WERI-Rb-1 (cell line): ENCODE results near the gene CCDC73.
"Not testable (repeated sequence)": the region's sequence is repeated elsewhere in the genome, so short reads cannot be mapped to it uniquely, and the experiment has no call there.

ENCODE experiments used
- DNase-seq: peaks from one replicate; pipeline ENCODE4 v3.0.0-alpha.2; 2020
- H3K27ac ChIP-seq: fragments of 250-450 bp; sonication (Bioruptor Pico); 2 replicates; pipeline ENCODE4 v1.5.1; 2020; ENCODE audit warnings: mild to moderate bottlenecking, moderate library complexity
- H3K27me3 ChIP-seq: fragments of 250-450 bp; sonication (Bioruptor Pico); 2 replicates; pipeline ENCODE4 v1.5.1; 2021; ENCODE audit warnings: mild to moderate bottlenecking, low read depth, moderate library complexity; ENCODE audit not compliant: insufficient read depth, severe bottlenecking
- H3K36me3 ChIP-seq: fragments of 250-450 bp; sonication (Bioruptor Pico); 2 replicates; pipeline ENCODE4 v1.5.1; 2020; ENCODE audit warnings: mild to moderate bottlenecking, moderate library complexity
- H3K4me3 ChIP-seq: 2 replicates; pipeline ENCODE4 v1.5.1; 2011; ENCODE audit warnings: low read depth, mild to moderate bottlenecking, control low read depth, low read length
- H3K9me3 ChIP-seq: fragments of 250-450 bp; sonication (Bioruptor Pico); 2 replicates; pipeline ENCODE4 v1.5.1; 2021; ENCODE audit warnings: mild to moderate bottlenecking, moderate library complexity; ENCODE audit not compliant: severe bottlenecking
- CTCF ChIP-seq: IDR thresholded peaks from 2 replicates; pipeline ENCODE4 v1.5.1; 2011; ENCODE audit warnings: low read depth, mild to moderate bottlenecking, control low read depth, inconsistent platforms, low read length

The CCDC73 gene

GRCh38 chr11:32781721-32782120, 12.7 kb downstream of the CCDC73 start:
- DNase-seq: no peak
- no peaks in the 10 kb centered on the region for H3K9me3 ChIP-seq
- TF ChIP-seq CTCF: no peak
- no peaks in the 10 kb centered on the region for H3K36me3 ChIP-seq
- H3K4me3 ChIP-seq: no peak overlapping the region
- H3K27ac ChIP-seq: no peak overlapping the region
- peaks cover 5% of the 10 kb centered on the region for H3K27me3 ChIP-seq

GRCh38 chr11:32780839-32781238, 13.6 kb downstream of the CCDC73 start:
- H3K36me3 ChIP-seq, DNase-seq, H3K9me3 ChIP-seq, H3K27me3 ChIP-seq, H3K27ac ChIP-seq, H3K4me3 ChIP-seq: not testable (repeated sequence)

- no peak for DNase-seq
- Histone ChIP-seq H3K27ac (no peak overlapping the region), H3K9me3 (no peaks in the 10 kb centered on the region), H3K36me3 (no peaks in the 10 kb centered on the region), H3K4me3 (no peak overlapping the region), H3K27me3 (peaks cover 5% of the 10 kb centered on the region)
- no peak for TF ChIP-seq CTCF
Measured at GRCh38 chr11:32779136-32779535, 15.3 kb downstream of the CCDC73 start.

- H3K4me3 ChIP-seq: no peak overlapping the region
- no peak for TF ChIP-seq CTCF
- H3K9me3 ChIP-seq: no peaks in the 10 kb centered on the region
- no peak for DNase-seq
- no peaks in the 10 kb centered on the region for H3K36me3 ChIP-seq
- no peak overlapping the region for H3K27ac ChIP-seq
- peaks cover 6% of the 10 kb centered on the region for H3K27me3 ChIP-seq
Measured at GRCh38 chr11:32775908-32776307, 18.6 kb downstream of the CCDC73 start.

- H3K36me3 ChIP-seq: no peaks in the 10 kb centered on the region
- H3K4me3 ChIP-seq: no peak overlapping the region
- DNase-seq: no peak
- peaks cover 6% of the 10 kb centered on the region for H3K27me3 ChIP-seq
- H3K9me3 ChIP-seq: no peaks in the 10 kb centered on the region
- TF ChIP-seq CTCF: no peak
- H3K27ac ChIP-seq: no peak overlapping the region
Measured at GRCh38 chr11:32774081-32774480, 20.4 kb downstream of the CCDC73 start.

- Histone ChIP-seq H3K27ac (no peak overlapping the region), H3K36me3 (no peaks in the 10 kb centered on the region), H3K4me3 (no peak overlapping the region), H3K27me3 (peaks cover 6% of the 10 kb centered on the region), H3K9me3 (no peaks in the 10 kb centered on the region)
- no peak for TF ChIP-seq CTCF
- no peak for DNase-seq
Measured at GRCh38 chr11:32772731-32773130, 21.7 kb downstream of the CCDC73 start.

- not testable (repeated sequence) for H3K36me3 ChIP-seq, H3K4me3 ChIP-seq, H3K27ac ChIP-seq, H3K27me3 ChIP-seq, DNase-seq, H3K9me3 ChIP-seq
Measured at GRCh38 chr11:32761774-32762173, 32.7 kb downstream of the CCDC73 start.
